PC-9 (cell line): ENCODE results near the gene XRCC3. TPM values are rescaled to one million over a fixed set of nuclear protein-coding genes. Genes with fewer than 3 reads are reported as not detected.

Experiments used
- BruUV-seq: library from RNA; stranded (reverse); fragments of 400-500 nt; replicated peaks from 2 replicates; lab custom pipeline; 2021; lab: Mats Ljungman, UMichigan
- CTCF ChIA-PET: fragments of 300-600 bp; sonication (Branson Sonifier 250); formaldehyde crosslinking; loops from one replicate; lab custom pipeline; 2022; ENCODE audit warnings: antibody characterized with exemption; lab: Charles Lee
- POLR2A ChIA-PET: fragments of 300-600 bp; sonication (Branson Sonifier 250); formaldehyde crosslinking; loops from one replicate; lab custom pipeline; 2022; ENCODE audit warnings: antibody characterized with exemption; ENCODE audit not compliant: unreplicated experiment; lab: Charles Lee
- DNase-seq, 2 experiments: peaks; one replicate each; pipeline versions ENCODE4 v3.0.0 to v3.0.0-alpha.2; 2015 to 2022; ENCODE audit warnings: mixed read lengths in 1 of 2
- H2AFZ ChIP-seq: fragments of 200-600 bp; sonication (generic); 2 replicates; pipeline ENCODE4 v1.8.1; 2017; ENCODE audit warnings: antibody characterized with exemption
- H3F3A ChIP-seq: fragments of 200-600 bp; sonication (generic); 2 replicates; pipeline ENCODE4 v1.8.1; 2017; ENCODE audit warnings: antibody characterized with exemption, mild to moderate bottlenecking, low read depth; ENCODE audit not compliant: insufficient read depth
- H3K27ac ChIP-seq: fragments of 200-600 bp; sonication (generic); 2 replicates; pipeline ENCODE4 v1.6.1; 2016; ENCODE audit warnings: mixed run types
- H3K27me3 ChIP-seq: fragments of 200-600 bp; sonication (generic); 2 replicates; pipeline ENCODE4 v1.6.1; 2016; ENCODE audit warnings: low read depth, mixed run types; ENCODE audit not compliant: insufficient read depth
- H3K36me3 ChIP-seq: fragments of 200-600 bp; sonication (generic); 2 replicates; pipeline ENCODE4 v1.6.1; 2016; ENCODE audit warnings: low read depth, mixed run types
- H3K4me1 ChIP-seq: fragments of 200-600 bp; sonication (generic); replicated peaks from 2 replicates; pipeline ENCODE4 v1.6.1; 2016; ENCODE audit warnings: mixed run types; ENCODE audit not compliant: insufficient read depth
- H3K4me2 ChIP-seq: fragments of 200-600 bp; sonication (generic); 2 replicates; pipeline ENCODE4 v1.6.1; 2017; ENCODE audit warnings: mixed run types
- H3K4me3 ChIP-seq: fragments of 200-600 bp; sonication (generic); 2 replicates; pipeline ENCODE4 v1.6.1; 2016; ENCODE audit warnings: mixed run types
- H3K79me2 ChIP-seq: fragments of 200-600 bp; sonication (generic); 2 replicates; pipeline ENCODE4 v1.6.1; 2017; ENCODE audit warnings: low read depth, mixed run types
- H3K9me2 ChIP-seq: fragments of 200-600 bp; sonication (generic); 2 replicates; pipeline ENCODE4 v1.8.1; 2017; ENCODE audit warnings: mild to moderate bottlenecking; ENCODE audit not compliant: insufficient read depth
- H3K9me3 ChIP-seq: fragments of 200-600 bp; sonication (generic); 2 replicates; pipeline ENCODE4 v1.8.1; 2016; ENCODE audit warnings: low read depth; ENCODE audit not compliant: insufficient read depth
- H4K20me1 ChIP-seq: fragments of 200-600 bp; sonication (generic); 2 replicates; pipeline ENCODE4 v1.8.1; 2017; ENCODE audit not compliant: insufficient read depth
- CTCF ChIP-seq: fragments of 200-600 bp; sonication (generic); conservative IDR thresholded peaks from 2 replicates; pipeline ENCODE4 v1.6.1; 2017; ENCODE audit warnings: mixed run types, antibody characterized with exemption, mild to moderate bottlenecking, moderate library complexity
- EZH2 ChIP-seq: fragments of 200-600 bp; sonication (generic); IDR thresholded peaks from 2 replicates; pipeline ENCODE4 v1.8.0; 2017; ENCODE audit warnings: antibody characterized with exemption, low read depth
- intact Hi-C: fragments of 100-400 bp; cut with micrococcal nuclease; formaldehyde crosslinking; loops from one replicate; pipeline ENCODE4 v1.10.0; 2022; ENCODE audit not compliant: unreplicated experiment
- total RNA-seq: library from RNA; stranded (reverse); gene quantifications from 2 replicates; pipeline ENCODE4 v1.2.3, GENCODE V29; 2021

The XRCC3 gene
- total RNA-seq, 1 experiment from 2014 or later = 65.1 TPM

DNA sequence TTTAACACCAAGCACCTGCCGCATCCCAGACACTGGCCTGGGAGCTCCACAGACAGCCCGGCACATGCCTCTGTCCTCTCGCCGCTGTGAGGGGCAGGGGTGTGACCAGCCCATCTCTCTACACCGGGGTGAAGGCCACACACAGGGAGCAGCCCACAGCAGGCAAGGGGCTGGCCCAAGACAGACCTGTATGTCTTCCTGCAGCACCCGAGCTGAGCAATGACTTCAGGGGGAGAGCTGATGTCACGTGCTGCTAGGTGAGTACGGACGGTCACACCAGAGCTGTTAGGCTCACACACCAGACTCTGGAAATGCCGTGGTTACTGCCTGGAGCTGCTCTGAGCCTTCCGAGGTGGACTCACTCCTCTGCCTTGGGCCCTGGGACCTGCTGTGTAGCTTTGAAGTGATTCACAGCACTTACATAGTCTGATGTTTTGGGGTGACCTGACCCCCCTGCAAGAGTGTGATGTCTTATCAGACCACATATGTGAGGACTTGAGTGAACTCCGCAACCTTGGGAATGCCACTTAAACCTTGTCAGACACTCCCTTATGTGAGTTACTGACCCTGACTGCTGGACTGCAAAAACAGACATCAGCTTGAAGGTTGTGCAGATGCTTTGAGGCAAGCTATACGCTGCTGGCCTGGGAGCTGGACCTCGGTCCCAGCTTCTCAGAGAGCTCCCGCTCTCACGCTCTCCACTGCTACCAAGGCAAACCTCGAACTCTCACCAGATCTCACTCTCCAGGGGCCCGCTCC is 1.8 kb downstream of the XRCC3 start:
- 0 out of 2 replicates have a peak overlapping the region, but pooled peaks have one; percentile 69 for H3K4me3 ChIP-seq
- H3K9me3 ChIP-seq = no peaks in the 10 kb centered on the region
- TF ChIP-seq EZH2 (no peak), CTCF (no peak)
- peaks cover 6% of the 10 kb centered on the region; the same call in 1 of the 2 replicates for H4K20me1 ChIP-seq
- peaks cover 50% of the 10 kb centered on the region; the same call in 1 of the 2 replicates for H3F3A ChIP-seq
- H3K9me2 ChIP-seq = no peaks in the 10 kb centered on the region
- no TSS peak for BruUV-seq
- H3K36me3 ChIP-seq = peaks cover 11% of the 10 kb centered on the region; the same call in 1 of the 2 replicates
- peaks cover 24% of the 10 kb centered on the region for H3K4me1 ChIP-seq
- H3K27me3 ChIP-seq = no peaks in the 10 kb centered on the region
- intact Hi-C loops = loop anchor here (2.0 kb wide), 1 partner anchor 85 kb away; the partner anchor contains the start of gene KLC1
- peaks cover 48% of the 10 kb centered on the region for H3K79me2 ChIP-seq
- H3K4me2 ChIP-seq = peak overlapping the region; percentile 77
- CTCF ChIA-PET = interaction anchor here (0.7 kb wide), 1 partner anchor 49 kb away, joined by 3 read pairs; no protein-coding TSS in a partner anchor
- H3K27ac ChIP-seq = no peak overlapping the region
- POLR2A ChIA-PET = interaction anchor here (0.5 to 0.6 kb wide), 2 partner anchors 167 to 194 kb away, joined by 3 read pairs; no protein-coding TSS in a partner anchor
- DNase-seq = no peak
- H2AFZ ChIP-seq = no peak overlapping the region

- no TSS peak for BruUV-seq
- Histone ChIP-seq H3K4me3 (no peak overlapping the region), H3F3A (peaks cover 53% of the 10 kb centered on the region; the same call in 1 of the 2 replicates), H3K36me3 (peaks cover 17% of the 10 kb centered on the region; the same call in 1 of the 2 replicates), H2AFZ (no peak overlapping the region), H3K27ac (no peak overlapping the region), H3K4me1 (peaks cover 24% of the 10 kb centered on the region), H3K9me3 (no peaks in the 10 kb centered on the region), H3K4me2 (no peak overlapping the region), H3K9me2 (no peaks in the 10 kb centered on the region), H3K79me2 (peaks cover 40% of the 10 kb centered on the region), H4K20me1 (peaks cover 6% of the 10 kb centered on the region; the same call in 1 of the 2 replicates), H3K27me3 (no peaks in the 10 kb centered on the region)
- no peak for TF ChIP-seq EZH2
- no peak for TF ChIP-seq CTCF
- no peak for DNase-seq
- POLR2A ChIA-PET = interaction anchor here (0.6 kb wide), 2 partner anchors 149 to 166 kb away, joined by 3 read pairs; no protein-coding TSS in a partner anchor
- CTCF ChIA-PET = interaction anchor here (0.5 to 0.6 kb wide), 2 partner anchors 18 to 363 kb away, joined by 3 read pairs; no protein-coding TSS in a partner anchor
- intact Hi-C loops = no loop called here
Measured at GRCh38 chr14:103712633-103713247, 2.5 kb downstream of the XRCC3 start.
